HG03045 (cell line): ENCODE data around the gene MOB2.
"Not testable (repeated sequence)": the region's sequence is repeated elsewhere in the genome, so short reads cannot be mapped to it uniquely, and the experiment has no call there.

ENCODE experiments used
- ATAC-seq: cut with Tn5 transposase; IDR thresholded peaks from one replicate; pipeline ENCODE4 v1.9.1; 2021; ENCODE audit warnings: mild to moderate bottlenecking, moderate library complexity; ENCODE audit not compliant: unreplicated experiment

Gene MOB2

DNA sequence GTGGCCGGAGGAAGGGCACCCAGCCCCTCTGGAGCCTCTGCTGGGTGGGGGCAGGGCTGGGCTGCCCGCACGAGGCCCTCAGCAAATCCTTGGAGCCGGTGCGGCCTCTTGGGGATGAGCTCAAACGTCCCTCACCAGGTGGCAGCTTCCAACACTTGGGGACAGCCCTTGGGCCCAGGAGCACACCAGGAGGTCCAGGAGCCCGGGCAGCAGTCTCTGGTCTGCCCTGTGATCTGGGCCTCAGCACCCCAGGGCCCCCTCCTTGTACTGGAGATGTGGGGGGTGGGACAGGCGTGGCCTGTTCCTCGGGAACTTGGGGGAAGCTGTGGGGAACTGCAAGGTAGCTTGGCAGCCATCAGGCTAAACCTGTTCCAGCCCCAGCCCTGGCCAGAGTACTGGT is 40.0 kb downstream of the MOB2 start:
- ATAC-seq, result no peak

DNA sequence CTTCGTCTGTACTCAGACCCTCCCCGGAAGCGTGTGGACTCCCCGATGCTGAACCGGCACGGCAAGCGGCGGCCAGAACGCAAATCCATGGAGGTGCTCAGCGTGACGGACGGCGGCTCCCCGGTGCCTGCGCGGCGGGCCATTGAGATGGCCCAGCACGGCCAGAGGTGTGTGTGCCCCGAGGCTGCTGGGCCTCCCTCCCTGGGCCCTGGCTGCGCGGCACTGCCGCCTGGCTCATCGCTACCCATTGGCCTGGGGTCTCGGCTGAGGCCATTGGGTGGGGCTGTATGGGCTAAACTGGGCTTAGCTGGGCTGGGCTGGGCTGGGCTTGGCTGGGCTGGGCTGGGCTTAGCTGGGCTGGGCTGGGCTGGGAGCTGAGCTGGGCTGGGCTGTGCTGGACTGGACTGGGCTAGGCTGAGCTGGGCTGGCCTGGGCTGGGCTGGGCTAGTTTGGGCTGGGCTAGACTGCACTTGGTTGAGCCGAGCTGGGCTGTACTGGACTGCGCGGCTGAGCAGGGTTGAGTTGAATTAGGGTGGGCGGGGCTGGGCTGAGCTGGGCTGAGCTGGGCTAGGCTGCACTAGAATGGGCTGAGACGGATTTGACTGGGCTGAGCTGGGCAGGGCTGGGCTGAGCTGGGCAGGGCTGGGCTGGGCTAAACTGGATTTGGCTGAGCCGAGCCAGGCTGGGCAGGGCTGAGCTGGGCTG is 40.7 kb downstream of the MOB2 start:
- no peak for ATAC-seq

GRCh38 chr11:1444823-1445422 is 41.7 kb downstream of the MOB2 start:
- no peak for ATAC-seq

DNA sequence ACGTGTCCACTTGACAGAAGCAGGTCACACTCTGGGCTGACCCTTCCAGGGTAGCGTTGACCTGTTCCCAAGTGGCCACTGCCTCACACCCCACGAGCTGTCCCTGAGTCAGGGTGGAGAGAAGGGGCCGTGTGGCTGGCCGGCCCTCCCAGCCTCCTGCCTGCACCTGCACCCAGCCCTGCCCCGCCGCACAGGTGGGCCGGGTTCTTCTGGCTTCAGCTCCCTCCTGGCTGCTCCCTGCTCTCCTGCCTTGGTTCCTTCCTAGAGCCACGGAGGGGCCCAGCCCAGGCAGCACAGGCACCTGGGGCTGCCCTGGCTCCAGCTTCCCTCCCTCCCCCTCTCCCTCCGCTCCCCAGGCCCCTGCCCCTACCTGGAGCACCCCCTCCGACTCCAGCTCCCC is 42.3 kb downstream of the MOB2 start:
- no peak for ATAC-seq

- ATAC-seq, result no peak
Observed at GRCh38 chr11:1443737-1444136, 42.8 kb downstream of the MOB2 start.

GRCh38 chr11:1442807-1443366 is 43.7 kb downstream of the MOB2 start:
- ATAC-seq, result no peak

DNA sequence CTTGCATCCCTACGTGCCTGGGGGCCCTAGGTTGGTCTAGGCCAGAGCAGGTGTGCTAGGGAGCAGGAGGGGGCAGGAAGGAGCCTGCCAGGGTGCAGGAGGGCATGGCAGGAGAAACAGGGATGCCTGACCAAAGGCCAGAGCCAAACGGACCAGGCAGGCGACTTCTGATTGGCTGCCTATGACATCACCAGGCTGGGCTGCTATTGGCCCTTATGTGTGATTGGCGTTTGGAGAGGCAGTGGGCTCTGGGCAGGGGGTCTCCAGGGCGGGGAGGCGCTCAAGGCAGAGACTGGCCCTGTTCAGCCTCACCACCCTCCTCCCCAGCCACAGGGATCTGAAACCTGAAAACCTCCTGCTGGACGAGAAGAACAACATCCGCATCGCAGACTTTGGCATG is 44.4 kb downstream of the MOB2 start:
- no peak for ATAC-seq

- ATAC-seq, result no peak
Observed at GRCh38 chr11:1440496-1440895, 46.1 kb downstream of the MOB2 start.

DNA sequence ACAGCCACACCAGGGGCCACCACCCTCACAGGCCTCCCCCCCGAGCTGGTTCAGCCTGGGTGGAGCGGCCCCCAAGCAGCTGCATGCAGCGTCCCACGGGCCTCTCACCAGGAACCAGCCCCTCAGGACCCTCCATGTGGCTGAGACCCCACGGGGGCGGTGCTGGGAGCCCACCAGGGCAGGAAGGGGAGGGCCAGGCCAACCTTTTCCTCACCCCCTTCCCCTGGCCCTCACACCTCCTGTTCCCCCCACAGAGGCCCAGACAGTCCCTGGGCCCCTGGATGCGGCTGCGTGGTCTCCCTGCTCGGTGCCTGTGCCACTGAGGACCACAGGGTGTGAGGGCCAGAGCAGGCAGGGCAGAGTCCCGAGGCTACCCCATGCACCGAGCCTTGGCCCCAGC is 46.5 kb downstream of the MOB2 start:
- ATAC-seq, result no peak

DNA sequence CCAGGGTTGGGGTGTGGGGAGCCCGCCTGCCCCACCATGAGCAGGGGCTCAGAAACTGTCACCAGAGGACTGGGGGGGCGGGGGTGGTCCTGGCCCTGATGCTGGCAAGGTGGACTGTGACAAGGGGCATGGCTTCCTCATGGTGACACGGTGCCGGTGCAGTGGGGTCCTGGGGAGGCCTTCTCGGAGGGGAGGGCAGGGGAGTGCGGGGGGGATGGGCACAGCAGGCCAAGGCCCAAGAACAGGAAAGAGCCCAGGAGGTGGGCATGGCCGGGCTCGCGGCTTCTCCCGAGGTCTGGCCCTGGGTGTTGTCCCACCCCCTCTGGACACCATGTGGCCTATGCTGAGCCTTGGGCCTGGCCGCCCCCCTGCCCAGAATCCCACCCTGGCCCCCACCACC is 47.2 kb downstream of the MOB2 start:
- no peak for ATAC-seq

GRCh38 chr11:1438967-1439330 is 47.6 kb downstream of the MOB2 start:
- no peak for ATAC-seq

DNA sequence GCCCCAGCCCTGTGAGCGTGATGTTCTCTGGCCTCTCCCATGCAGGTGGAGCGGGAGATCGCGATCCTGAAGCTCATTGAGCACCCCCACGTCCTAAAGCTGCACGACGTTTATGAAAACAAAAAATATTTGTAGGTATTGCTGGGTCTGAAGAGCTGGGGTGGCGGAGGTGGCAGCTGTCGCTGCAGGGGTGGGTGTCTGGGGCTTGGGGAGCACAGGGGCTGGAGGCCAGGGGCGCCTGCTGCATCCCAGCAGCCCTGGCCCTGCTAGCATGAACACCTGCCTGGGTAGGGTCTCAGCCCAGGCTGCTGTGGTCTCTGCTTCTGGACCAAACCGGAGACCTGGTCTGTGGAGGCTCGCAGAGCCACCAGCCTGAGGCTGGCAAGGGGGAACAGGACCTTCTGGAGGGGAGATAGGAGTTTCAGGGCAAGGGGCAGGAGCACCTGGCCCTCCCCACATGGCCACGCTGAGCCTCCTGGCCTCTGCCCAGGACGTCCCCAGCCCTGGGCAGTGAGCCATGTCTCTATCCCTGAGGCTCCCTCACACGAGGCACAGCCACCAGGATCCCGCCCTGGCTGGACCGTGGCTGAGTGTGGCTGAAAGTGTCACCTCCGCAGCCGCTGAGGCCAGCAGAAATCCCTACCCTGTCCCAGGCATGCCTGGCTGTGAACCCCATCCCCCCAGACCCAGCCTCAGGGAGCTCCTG is 48.2 kb downstream of the MOB2 start:
- ATAC-seq, result no peak

DNA sequence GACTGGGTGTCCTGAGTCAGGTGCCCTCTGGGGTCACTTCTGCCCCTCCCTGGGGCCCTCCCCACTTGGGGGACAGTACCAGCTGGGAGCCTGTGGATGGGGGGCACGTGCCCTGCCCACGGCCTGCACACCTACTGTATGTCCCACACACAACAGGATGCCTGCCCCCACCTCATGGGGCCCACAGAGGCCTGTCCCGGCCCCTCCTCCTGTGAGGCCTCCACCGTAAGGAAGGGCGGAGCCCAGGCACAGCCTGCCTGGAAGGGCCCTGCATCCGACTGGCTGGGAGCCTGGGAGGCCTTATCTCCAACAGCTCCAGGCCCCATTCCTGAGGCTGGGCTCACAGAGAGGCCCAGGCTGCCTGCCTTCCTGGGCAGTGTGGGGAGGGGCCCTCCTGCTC is 49.1 kb downstream of the MOB2 start:
- ATAC-seq, result no peak

- no peak for ATAC-seq
Observed at GRCh38 chr11:1436468-1437039, 50.0 kb downstream of the MOB2 start.

- ATAC-seq, result no peak
Observed at GRCh38 chr11:1435820-1436467, 50.6 kb downstream of the MOB2 start.

DNA sequence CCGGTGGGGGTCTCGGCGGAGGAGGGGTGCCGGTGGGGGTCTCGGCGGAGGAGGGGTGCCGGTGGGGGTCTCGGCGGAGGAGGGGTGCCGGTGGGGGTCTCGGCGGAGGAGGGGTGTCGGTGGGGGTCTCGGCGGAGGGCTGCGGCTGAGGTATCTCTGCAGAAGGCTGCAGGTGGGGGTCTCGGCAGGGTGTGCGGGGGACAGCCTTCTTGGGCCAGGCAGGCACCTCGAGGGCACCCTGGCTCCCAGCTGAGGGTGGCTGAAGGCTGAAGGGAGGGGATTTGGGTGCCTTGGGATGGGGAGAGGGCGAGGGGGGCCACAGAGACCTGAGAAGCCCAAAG is 51.1 kb downstream of the MOB2 start:
- not testable (repeated sequence) for ATAC-seq

GRCh38 chr11:1433977-1434640 is 52.5 kb downstream of the MOB2 start:
- no peak for ATAC-seq

DNA sequence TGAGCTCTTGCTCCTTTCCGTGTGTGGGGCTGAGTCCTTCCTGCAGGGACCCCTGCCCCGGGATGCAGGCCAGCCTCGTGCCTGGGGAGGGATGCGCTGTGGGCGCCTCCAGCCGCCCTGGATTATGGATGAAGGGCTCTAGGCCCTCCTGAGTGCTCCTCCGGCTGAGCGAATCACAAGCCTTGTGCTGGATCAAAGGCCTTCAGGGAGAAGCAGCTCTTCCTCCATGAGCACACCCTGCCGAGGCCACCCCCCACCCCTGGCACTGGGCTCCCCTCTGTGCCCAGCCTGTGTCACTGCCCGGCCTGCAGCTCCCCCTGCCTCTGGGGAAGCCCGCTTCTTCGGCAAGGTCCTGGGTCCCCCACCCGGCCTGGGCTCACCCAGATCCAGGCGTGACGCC is 53.0 kb downstream of the MOB2 start:
- no peak for ATAC-seq

DNA sequence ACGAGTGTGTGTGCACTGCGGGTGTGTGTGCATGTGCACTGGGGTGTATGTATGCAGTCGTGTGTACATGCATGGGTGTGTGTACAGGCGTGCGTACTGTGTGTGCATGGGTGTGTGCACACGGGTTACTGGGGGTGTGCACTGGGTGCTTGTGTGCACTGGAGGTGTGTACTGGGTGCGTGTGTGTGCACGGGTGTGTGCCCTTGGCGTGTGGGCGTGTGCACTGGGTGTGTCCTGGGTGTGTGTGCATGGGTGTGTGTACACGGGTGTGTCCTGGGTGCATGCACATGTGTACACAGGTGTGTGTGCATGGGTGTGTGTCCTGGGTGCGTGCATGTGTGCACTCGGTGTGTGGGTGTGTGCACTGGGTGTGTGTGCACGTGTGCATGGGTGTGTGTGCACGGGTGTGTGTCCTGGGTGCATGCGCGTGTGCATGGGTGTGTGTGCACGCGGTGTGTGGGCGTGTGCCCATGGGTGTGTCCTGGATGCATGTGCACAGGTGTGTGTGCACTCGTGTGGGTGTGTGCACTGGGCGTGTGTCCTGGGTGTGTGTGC is 57.7 kb downstream of the MOB2 start:
- ATAC-seq, result no peak

GRCh38 chr11:1425439-1425838 is 61.1 kb downstream of the MOB2 start:
- ATAC-seq, result no peak

GRCh38 chr11:1425006-1425405 is 61.6 kb downstream of the MOB2 start:
- ATAC-seq, result no peak
